DND-41 (cell line): Measurements from ENCODE around the gene SH3BP2.

ENCODE experiments used
- EZH2 ChIP-seq: IDR thresholded peaks from 3 replicates; pipeline ENCODE4 v1.6.1; 2012; ENCODE audit warnings: borderline replicate concordance, low read depth, mild to moderate bottlenecking, moderate library complexity, low read length, inconsistent platforms; ENCODE audit not compliant: severe bottlenecking
- TF ChIP-seq, protein P1 (sequence below): IDR thresholded peaks from 2 replicates; pipeline ENCODE4 v1.5.1; 2012; ENCODE audit warnings: borderline replicate concordance, low read length, moderate library complexity, mild to moderate bottlenecking; ENCODE audit not compliant: poor library complexity, severe bottlenecking; ENCODE audit errors: extremely low read depth

DNA sequence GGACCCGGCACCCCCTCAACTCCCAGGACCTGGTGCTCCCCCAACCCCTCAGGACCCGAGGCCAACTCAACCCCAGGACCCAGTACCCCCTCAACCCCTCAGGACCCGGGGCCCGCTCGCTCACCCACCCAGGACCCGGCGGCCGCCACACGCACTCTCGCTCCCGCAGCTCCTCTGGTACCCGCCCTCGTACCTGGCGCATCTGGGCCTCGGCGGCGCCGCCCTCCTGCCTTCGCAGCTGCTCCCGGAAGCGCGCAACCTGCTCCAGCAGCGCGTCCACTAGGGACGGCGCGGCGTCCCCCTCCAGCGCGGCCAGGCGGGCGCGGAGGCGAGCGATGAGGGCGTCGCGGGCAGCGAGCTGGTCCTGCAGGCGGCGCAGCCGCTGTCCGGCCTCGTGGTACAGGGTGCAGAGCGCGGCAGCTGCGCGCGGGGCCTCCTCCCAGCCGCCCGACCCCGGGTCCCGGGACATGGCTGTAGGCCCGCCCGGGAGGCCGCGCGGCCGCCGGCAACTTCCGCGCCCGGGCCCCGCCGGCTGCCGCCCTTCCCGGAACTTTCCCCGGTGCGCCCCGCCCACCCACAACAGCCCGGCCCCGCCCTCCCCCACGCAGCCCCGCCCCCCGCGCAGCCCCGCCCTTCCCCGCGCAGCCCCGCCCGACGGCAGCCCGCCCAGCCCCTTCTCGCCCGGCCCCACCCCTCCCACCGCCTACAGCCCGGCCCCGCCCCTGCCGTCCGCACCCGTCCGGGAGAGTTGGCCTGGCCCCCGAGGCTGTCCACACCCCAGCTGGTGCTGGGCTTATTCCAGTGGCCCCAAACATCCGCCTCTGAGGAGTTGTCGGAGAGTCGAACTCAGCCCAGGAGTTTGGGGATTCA lies 36.8 kb upstream of the SH3BP2 start, which contains the start of gene TNIP2:
- TF ChIP-seq, protein P1, sequence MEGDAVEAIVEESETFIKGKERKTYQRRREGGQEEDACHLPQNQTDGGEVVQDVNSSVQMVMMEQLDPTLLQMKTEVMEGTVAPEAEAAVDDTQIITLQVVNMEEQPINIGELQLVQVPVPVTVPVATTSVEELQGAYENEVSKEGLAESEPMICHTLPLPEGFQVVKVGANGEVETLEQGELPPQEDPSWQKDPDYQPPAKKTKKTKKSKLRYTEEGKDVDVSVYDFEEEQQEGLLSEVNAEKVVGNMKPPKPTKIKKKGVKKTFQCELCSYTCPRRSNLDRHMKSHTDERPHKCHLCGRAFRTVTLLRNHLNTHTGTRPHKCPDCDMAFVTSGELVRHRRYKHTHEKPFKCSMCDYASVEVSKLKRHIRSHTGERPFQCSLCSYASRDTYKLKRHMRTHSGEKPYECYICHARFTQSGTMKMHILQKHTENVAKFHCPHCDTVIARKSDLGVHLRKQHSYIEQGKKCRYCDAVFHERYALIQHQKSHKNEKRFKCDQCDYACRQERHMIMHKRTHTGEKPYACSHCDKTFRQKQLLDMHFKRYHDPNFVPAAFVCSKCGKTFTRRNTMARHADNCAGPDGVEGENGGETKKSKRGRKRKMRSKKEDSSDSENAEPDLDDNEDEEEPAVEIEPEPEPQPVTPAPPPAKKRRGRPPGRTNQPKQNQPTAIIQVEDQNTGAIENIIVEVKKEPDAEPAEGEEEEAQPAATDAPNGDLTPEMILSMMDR = peak; percentile 32
- no peak for TF ChIP-seq EZH2
